GM18909 (cell line): Measurements from ENCODE around the gene RABGAP1.

Source experiments
- ATAC-seq: cut with Tn5 transposase; IDR thresholded peaks from one replicate; pipeline ENCODE4 v1.9.1; 2021; ENCODE audit warnings: mild to moderate bottlenecking; ENCODE audit not compliant: unreplicated experiment, poor library complexity

Gene RABGAP1

GRCh38 chr9:123003466-123003865, 62.6 kb downstream of the RABGAP1 start:
- ATAC-seq: no peak

DNA sequence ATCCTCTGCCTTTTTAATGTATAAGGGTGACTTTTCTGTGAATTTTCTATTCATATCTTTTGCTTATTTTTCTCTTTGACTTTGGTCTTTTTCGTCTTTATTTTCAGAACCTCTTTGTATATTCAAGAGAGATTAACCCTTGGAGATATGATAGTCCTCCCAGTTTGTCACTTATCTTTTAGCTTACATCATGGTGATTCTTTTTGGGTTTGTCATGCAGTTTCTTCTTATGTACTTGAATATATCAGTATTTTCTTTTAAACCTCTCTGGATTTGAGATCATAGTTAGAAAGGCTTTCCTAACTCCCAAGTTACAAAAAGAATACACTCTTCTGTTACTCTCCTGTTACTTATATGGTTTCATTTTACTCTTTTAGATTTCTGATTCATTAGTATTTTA, 65.1 kb downstream of the RABGAP1 start:
- no peak for ATAC-seq

DNA sequence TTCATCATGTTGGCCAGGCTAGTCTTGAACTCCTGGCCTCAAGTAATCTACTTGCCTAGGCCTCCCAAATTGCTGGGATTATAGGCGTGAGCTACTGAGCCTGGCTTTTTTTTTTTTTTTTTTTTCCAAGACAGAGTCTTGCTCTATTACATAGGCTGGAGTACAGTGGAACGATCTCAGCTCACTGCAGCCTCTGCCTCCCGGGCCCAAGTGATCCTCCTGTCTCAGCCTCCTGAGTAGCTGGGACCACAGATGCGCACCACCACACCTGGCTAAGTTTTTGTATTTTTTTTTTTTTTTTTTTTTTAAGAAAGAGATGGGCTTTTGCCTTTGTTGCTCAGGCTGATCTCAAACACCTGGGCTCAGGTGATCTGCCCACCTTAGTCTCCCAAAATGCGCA, 66.4 kb downstream of the RABGAP1 start:
- ATAC-seq: no peak

GRCh38 chr9:123008909-123009308, 68.1 kb downstream of the RABGAP1 start:
- ATAC-seq: no peak

DNA sequence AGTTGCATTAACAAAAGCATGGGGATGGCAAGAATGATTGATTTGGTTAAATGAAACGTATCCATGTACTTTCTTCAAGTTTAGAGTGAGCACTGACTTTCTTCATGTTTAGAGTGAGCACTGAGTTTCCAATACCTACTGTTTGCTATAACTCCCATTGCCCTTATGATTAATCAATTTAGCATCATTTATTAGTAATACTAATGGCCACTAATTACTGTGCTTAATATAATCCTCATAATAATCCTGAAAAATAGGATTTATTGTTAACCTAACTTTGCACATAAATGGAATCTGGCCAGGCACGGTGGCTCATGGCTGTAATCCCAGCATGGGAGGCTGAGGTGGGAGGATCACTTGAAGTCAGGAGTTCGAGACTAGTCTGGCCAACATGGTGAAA, 70.6 kb downstream of the RABGAP1 start:
- no peak for ATAC-seq

GRCh38 chr9:123011878-123012528, 71.2 kb downstream of the RABGAP1 start:
- ATAC-seq: no peak

DNA sequence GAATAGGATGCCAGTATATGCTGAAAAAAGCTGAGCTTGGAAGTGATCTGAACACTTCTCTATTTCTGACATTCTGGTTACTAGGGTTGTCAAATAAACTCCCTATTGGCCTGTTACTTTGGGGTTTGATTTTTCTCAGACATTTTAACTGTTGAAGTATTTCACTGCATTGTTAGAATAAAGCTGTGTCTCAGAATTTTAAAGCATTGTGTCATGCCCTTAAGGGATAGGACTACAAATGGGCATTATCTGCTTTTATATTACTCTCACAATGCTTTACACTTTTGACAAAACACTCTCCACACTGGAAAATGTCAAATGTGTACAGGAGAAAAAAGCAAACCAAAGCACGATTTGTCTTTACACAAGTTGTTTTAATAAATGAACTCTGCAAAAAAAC, 75.8 kb downstream of the RABGAP1 start:
- ATAC-seq: no peak

DNA sequence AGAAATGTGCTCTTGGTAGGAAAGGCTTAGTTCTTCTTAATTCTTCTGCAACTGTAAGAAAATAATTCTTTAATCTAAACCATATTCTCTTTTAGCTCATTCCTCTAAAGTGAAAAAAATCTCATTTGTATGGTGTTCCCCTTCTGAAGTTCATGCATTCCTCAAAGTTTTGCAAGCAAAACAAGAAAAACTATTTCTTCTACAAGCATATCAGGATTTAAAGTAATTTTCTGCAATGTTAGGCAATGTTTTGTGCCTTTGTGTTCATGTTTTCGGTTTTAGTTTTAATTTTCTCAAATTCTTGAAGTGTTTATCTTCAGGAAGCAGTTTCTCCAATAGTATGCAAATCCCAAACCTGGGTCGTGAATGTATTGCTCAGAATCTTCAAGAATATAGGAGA, 80.0 kb downstream of the RABGAP1 start:
- ATAC-seq: no peak

GRCh38 chr9:123026425-123026824, 85.6 kb downstream of the RABGAP1 start:
- ATAC-seq: no peak

DNA sequence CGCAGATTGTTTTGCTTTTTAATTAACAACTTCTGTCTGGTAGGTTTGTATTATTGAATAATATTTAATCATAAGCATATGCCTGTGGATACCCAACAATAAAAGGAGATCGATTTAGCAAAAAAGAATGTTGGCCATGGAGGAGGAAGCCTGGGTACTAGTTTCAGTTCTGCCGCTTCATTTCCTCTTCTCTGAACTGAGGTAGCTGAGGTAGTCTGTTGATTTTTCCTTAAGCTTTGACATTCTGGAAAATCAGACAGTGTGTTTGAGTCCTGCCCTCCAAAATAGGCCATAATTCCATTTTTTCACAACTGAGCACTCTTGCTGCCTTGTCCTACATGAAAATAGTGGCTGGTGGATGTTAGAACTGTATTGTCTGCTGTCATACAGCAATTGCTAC, 86.7 kb downstream of the RABGAP1 start:
- ATAC-seq: no peak

DNA sequence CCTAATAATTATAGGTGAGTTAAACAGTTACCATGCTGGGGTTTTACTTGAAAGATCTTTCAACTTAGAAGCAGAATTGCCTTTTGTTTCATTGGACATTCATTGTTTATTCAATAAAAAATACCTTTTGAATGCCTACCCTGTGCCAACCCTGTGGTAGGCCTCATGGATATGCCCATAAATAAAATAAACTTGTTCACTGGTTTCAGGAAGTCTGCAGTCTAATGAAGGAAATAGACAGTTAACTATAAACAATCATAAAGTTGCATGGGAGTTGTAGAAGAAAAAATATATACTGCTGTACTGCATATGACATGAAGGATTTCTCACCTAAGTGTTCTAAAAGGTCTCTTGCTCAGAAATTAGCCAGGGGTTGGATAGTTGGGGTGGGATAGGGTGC, 87.3 kb downstream of the RABGAP1 start:
- no peak for ATAC-seq

DNA sequence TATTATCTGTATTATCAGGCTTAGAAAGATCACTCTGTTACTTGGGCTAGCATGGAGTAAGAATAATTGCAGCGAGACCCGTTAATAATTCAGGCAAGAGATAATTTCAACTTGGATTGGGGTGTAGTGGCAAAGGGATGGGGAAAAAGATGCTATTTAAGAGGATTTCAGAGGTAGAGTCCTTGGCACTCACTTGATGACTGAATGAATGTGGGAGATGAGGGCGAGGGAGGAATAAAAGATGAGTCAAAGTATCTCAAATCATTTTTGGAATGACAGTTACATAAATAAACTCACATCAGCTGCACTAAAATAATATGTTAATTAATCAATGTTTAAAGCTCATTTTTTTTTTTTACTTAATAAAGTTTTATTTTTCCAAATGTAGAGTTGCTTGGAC, 88.2 kb downstream of the RABGAP1 start:
- no peak for ATAC-seq

DNA sequence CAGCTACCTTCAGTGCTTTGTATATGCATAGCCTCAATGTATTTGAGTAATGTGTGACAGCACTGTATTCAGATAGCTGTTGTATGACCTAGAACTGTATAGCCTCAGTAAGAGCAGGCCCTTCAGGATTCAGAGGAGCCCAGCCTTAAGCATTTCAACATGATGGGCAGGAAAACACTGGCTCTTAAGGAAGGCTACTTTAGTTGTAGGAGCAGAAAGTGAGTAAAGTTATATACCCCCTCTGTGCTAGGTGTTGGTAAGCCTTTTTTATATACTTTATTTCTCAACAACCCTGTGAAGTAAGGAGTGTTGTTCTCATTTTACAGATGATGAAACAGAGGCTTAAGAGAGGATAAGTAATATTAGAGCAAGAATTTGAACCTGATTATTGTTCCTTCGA, 91.1 kb downstream of the RABGAP1 start:
- no peak for ATAC-seq

DNA sequence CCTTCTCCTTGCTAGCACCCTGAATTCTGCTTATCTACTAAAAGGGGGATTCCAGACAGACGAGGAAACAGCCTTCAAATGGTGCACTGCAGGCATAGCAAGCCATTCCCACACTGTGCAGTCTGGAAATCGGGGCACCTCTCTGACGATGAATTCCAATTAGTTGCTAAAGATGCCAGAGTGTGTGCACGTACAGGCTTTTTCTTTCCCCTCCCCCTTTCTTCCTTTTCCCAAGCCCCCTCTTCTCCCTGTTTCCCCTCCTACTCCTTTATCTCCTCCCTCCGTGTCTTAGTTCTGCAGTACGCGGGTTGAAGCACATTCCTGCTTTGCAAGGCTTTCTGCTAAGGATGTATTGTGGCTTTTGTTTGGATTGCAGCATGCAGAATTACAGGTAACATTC, 92.5 kb downstream of the RABGAP1 start, which contains the start of gene GPR21:
GPR21 (plus strand) TSS at position 316 of the 400 bp plus-strand sequence. CDS start 900 bp downstream, outside the sequence.
- no peak for ATAC-seq

DNA sequence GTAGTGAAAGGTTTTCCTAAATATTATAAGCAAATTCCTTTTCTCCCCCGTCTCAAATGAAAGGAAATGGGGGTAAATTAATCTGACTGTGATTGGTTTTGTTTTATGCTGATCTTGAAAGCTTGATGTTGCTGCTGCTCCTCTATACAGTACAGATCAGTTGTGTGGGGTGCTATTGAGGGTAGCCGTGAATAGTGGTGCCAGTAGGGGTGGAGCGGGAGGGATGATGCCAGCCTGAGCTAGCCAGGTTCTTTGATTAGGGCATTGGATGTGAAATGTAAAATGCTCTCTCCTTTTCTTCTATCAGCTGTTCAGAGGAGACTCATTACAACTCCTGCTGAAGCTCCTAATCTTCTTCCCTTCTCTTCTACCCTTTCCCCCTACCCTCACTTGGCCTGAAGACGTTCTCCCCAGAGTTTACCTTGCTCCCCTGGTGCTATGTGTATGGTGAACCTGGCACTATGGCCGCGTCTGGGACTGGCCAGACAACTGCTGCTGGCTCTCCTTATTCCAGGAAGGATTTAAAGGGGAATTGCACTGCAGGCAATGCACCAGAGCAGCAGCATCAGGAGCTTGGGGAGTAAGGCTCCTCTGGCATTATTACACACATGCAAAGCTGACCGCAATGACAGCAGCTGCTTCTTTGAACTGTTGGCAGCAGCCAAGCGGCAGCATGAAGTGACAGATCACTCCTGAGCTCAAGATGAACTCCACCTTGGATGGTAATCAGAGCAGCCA, 93.2 kb downstream of the RABGAP1 start:
- no peak for ATAC-seq

DNA sequence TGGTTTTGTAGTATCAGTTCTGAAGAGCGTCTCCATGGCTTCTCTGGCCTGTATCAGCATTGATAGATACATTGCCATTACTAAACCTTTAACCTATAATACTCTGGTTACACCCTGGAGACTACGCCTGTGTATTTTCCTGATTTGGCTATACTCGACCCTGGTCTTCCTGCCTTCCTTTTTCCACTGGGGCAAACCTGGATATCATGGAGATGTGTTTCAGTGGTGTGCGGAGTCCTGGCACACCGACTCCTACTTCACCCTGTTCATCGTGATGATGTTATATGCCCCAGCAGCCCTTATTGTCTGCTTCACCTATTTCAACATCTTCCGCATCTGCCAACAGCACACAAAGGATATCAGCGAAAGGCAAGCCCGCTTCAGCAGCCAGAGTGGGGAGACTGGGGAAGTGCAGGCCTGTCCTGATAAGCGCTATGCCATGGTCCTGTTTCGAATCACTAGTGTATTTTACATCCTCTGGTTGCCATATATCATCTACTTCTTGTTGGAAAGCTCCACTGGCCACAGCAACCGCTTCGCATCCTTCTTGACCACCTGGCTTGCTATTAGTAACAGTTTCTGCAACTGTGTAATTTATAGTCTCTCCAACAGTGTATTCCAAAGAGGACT, 94.2 kb downstream of the RABGAP1 start:
- ATAC-seq: no peak

- no peak for ATAC-seq
These were observed 95.0 kb downstream of the RABGAP1 start for GRCh38 chr9:123035791-123036190.

- ATAC-seq: no peak
These were observed 96.2 kb downstream of the RABGAP1 start for GRCh38 chr9:123036893-123037545.

GRCh38 chr9:123039617-123040219, 98.9 kb downstream of the RABGAP1 start:
- no peak for ATAC-seq

GRCh38 chr9:123040801-123041200, 100.0 kb downstream of the RABGAP1 start:
- ATAC-seq: no peak

- ATAC-seq: no peak
These were observed 100.7 kb downstream of the RABGAP1 start for GRCh38 chr9:123041489-123041888.
